ENCODE measurements around the gene LRRC51. TPM values are rescaled to one million over a fixed set of nuclear protein-coding genes. Genes with fewer than 3 reads are reported as not detected.
"Not testable (repeated sequence)": the region's sequence is repeated elsewhere in the genome, so short reads cannot be mapped to it uniquely, and the experiment has no call there.

The LRRC51 gene
- polyA plus RNA-seq, 1 donor from 2014 or later: 20.8 TPM

GRCh38 chr11:72141066-72141465 lies 60.4 kb downstream of the LRRC51 start:
- H3K4me2 ChIP-seq (ENCODE audit: low read length): no peak overlapping the region
- H3K27ac ChIP-seq (ENCODE audit: low read length): no peak overlapping the region
- no peaks in the 10 kb centered on the region for H3K27me3 ChIP-seq (ENCODE audit: insufficient read depth, low read depth, low read length)
- no peaks in the 10 kb centered on the region for H3K79me2 ChIP-seq (replicated peaks; ENCODE audit: insufficient read depth, low read length)
- TF ChIP-seq TAF1 (IDR thresholded peaks at IDR 0.05; ENCODE audit: low read depth) (no peak), EP300 (conservative IDR thresholded peaks at IDR 0.05; ENCODE audit: poor library complexity, severe bottlenecking) (no peak), MXI1 (conservative IDR thresholded peaks at IDR 0.05; ENCODE audit: poor library complexity, severe bottlenecking) (no peak), SMC3 (conservative IDR thresholded peaks at IDR 0.05; ENCODE audit: poor library complexity) (no peak), EZH2 (IDR thresholded peaks at IDR 0.05; ENCODE audit: borderline replicate concordance, insufficient read depth, low read length, poor library complexity, severe bottlenecking) (no peak), POLR2AphosphoS5 (IDR thresholded peaks at IDR 0.05) (no peak), RAD21 (conservative IDR thresholded peaks at IDR 0.05) (no peak)
- TF ChIP-seq, protein P1, sequence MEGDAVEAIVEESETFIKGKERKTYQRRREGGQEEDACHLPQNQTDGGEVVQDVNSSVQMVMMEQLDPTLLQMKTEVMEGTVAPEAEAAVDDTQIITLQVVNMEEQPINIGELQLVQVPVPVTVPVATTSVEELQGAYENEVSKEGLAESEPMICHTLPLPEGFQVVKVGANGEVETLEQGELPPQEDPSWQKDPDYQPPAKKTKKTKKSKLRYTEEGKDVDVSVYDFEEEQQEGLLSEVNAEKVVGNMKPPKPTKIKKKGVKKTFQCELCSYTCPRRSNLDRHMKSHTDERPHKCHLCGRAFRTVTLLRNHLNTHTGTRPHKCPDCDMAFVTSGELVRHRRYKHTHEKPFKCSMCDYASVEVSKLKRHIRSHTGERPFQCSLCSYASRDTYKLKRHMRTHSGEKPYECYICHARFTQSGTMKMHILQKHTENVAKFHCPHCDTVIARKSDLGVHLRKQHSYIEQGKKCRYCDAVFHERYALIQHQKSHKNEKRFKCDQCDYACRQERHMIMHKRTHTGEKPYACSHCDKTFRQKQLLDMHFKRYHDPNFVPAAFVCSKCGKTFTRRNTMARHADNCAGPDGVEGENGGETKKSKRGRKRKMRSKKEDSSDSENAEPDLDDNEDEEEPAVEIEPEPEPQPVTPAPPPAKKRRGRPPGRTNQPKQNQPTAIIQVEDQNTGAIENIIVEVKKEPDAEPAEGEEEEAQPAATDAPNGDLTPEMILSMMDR (IDR thresholded peaks at IDR 0.05; ENCODE audit: poor library complexity, severe bottlenecking): no peak
- TF ChIP-seq, protein P2, sequence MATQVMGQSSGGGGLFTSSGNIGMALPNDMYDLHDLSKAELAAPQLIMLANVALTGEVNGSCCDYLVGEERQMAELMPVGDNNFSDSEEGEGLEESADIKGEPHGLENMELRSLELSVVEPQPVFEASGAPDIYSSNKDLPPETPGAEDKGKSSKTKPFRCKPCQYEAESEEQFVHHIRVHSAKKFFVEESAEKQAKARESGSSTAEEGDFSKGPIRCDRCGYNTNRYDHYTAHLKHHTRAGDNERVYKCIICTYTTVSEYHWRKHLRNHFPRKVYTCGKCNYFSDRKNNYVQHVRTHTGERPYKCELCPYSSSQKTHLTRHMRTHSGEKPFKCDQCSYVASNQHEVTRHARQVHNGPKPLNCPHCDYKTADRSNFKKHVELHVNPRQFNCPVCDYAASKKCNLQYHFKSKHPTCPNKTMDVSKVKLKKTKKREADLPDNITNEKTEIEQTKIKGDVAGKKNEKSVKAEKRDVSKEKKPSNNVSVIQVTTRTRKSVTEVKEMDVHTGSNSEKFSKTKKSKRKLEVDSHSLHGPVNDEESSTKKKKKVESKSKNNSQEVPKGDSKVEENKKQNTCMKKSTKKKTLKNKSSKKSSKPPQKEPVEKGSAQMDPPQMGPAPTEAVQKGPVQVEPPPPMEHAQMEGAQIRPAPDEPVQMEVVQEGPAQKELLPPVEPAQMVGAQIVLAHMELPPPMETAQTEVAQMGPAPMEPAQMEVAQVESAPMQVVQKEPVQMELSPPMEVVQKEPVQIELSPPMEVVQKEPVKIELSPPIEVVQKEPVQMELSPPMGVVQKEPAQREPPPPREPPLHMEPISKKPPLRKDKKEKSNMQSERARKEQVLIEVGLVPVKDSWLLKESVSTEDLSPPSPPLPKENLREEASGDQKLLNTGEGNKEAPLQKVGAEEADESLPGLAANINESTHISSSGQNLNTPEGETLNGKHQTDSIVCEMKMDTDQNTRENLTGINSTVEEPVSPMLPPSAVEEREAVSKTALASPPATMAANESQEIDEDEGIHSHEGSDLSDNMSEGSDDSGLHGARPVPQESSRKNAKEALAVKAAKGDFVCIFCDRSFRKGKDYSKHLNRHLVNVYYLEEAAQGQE (IDR thresholded peaks at IDR 0.05; ENCODE audit: borderline replicate concordance): no peak
- H3K36me3 ChIP-seq (ENCODE audit: insufficient read depth, low read length): no peaks in the 10 kb centered on the region
- no peak overlapping the region for H2AFZ ChIP-seq (ENCODE audit: low read depth, low read length)
- no peaks in the 10 kb centered on the region for H4K20me1 ChIP-seq (ENCODE audit: insufficient read depth)
- H3K4me3 ChIP-seq (ENCODE audit: low read length): no peak overlapping the region
- H3F3A ChIP-seq (ENCODE audit: insufficient read depth, low read length, poor library complexity, severe bottlenecking): no peaks in the 10 kb centered on the region
- no peaks in the 10 kb centered on the region for H3K9me3 ChIP-seq (ENCODE audit: low read length)
- no peak overlapping the region for H3K9ac ChIP-seq (ENCODE audit: low read length)
- no peaks in the 10 kb centered on the region for H3K9me2 ChIP-seq (ENCODE audit: insufficient read depth, low read length)

DNA sequence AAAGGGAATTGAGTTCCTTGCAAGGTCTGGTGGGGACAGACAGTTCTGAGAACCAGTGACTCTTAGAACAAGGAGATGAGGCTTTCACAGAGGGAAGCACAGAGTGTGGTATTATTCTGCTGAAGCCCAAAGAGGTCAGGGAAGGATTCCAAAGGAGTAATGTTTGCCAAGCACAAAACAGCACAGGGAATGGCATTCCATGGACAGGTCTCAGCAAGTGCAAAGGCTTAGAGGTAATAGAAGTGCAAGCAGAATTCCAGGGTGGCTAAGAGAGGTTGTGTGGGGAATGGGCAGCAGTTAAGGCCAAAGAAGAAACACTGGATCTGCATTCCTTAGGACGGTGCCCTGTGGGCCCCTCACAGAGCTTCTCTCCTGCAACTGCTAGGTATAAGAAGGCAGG lies 61.4 kb downstream of the LRRC51 start:
- H3K9me3 ChIP-seq (ENCODE audit: low read length); H3K4me2 ChIP-seq (ENCODE audit: low read length); H3K27ac ChIP-seq (ENCODE audit: low read length); H3K9me2 ChIP-seq (ENCODE audit: insufficient read depth, low read length); H3K9ac ChIP-seq (ENCODE audit: low read length); H3K79me2 ChIP-seq (replicated peaks; ENCODE audit: insufficient read depth, low read length); H3K4me3 ChIP-seq (ENCODE audit: low read length); H3K27me3 ChIP-seq (ENCODE audit: insufficient read depth, low read depth, low read length); H4K20me1 ChIP-seq (ENCODE audit: insufficient read depth); H3K36me3 ChIP-seq (ENCODE audit: insufficient read depth, low read length); H2AFZ ChIP-seq (ENCODE audit: low read depth, low read length); H3F3A ChIP-seq (ENCODE audit: insufficient read depth, low read length, poor library complexity, severe bottlenecking): not testable (repeated sequence)

DNA sequence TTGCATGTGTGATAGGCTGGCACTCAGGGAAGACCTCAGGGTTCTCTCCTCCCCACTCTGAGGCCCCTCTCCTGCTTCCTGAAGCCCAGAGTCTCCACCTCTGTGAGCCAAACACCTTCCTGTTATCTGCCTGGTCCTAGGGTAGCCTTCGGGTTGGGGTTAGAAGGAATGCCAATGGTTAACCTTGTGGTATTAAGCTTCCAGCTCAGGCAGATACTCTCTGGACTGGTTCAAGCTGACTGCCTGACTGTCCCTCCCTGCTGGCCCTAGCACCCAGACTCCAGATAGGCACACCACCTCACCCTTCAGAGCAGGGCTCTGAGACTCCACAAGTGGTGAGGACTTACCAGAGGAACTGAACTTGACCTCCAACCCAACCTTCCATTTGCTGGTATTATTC lies 61.9 kb downstream of the LRRC51 start:
- not testable (repeated sequence) for H3K27ac ChIP-seq (ENCODE audit: low read length); H3K4me2 ChIP-seq (ENCODE audit: low read length); H3K36me3 ChIP-seq (ENCODE audit: insufficient read depth, low read length); H2AFZ ChIP-seq (ENCODE audit: low read depth, low read length); H4K20me1 ChIP-seq (ENCODE audit: insufficient read depth); H3K9me3 ChIP-seq (ENCODE audit: low read length); H3K9me2 ChIP-seq (ENCODE audit: insufficient read depth, low read length); H3K9ac ChIP-seq (ENCODE audit: low read length); H3F3A ChIP-seq (ENCODE audit: insufficient read depth, low read length, poor library complexity, severe bottlenecking); H3K4me3 ChIP-seq (ENCODE audit: low read length); H3K79me2 ChIP-seq (replicated peaks; ENCODE audit: insufficient read depth, low read length); H3K27me3 ChIP-seq (ENCODE audit: insufficient read depth, low read depth, low read length)
